ENCODE results near the gene MILR1.

- TF ChIP-seq SIN3A (IDR thresholded peaks at IDR 0.05; ENCODE audit: borderline replicate concordance, insufficient read depth, low read length) (no peak), TAF1 (IDR thresholded peaks at IDR 0.05; ENCODE audit: borderline replicate concordance, insufficient read depth, low read length) (no peak), POLR2AphosphoS5 (IDR thresholded peaks at IDR 0.05; ENCODE audit: low read depth, low read length) (no peak), REST (IDR thresholded peaks at IDR 0.05; ENCODE audit: insufficient read depth in 1 of 2, low read depth in 2 of 2, low read length in 2 of 2) (no peak)
Observed at GRCh38 chr17:64494121-64494520, 45.2 kb downstream of the MILR1 start.
